ENCODE results near the gene KBTBD13. TPM values are rescaled to one million over a fixed set of nuclear protein-coding genes. Genes with fewer than 3 reads are reported as not detected.
A peak's percentile ranks its signal among the peaks of the same experiment; 100 is the strongest.
"Not testable (repeated sequence)": the region's sequence is repeated elsewhere in the genome, so short reads cannot be mapped to it uniquely, and the experiment has no call there.

The KBTBD13 gene
- 10.6 TPM for total RNA-seq
- long read RNA-seq, transcript KBTBD13-201 (1 exons, 3,124 nt), result major isoform, 39 of 39 reads
- long read RNA-seq, partial matches to known transcripts, result 0 of 39 reads
- long read RNA-seq, other reads (novel, unspliced or antisense), result 0 of 39 reads

GRCh38 chr15:65076486-65077290 is at the start of gene KBTBD13:
TSS of gene KBTBD13 (plus strand) at chr15:65076746. CDS start at chr15:65076816, 70 bp downstream.
- ATAC-seq (peak; percentile 79), DNase-seq (peak; percentile 67)
- intact Hi-C loops (cut with micrococcal nuclease), result no loop called here

DNA sequence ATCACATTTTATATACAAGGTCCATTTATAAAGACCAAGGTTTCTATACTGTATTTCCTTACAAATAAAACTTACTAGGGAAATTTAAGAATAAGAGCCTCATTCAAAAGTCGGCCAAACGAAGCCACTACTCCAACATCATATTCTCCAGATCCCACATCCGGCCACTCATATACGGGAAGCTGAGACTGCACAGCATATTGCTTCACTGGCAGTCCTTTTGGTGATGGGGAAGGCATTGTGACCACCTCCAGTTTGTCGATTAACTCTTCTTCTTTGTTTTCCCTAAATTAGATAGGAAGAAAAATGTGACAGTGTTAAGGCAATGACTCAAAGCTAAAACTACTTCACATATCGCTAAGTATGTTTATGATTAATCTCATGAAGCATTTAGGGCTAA is 49.8 kb upstream of the KBTBD13 start:
- DNase-seq (no peak), ATAC-seq (no peak)
- intact Hi-C loops (cut with micrococcal nuclease), result no loop called here

- no peak for ATAC-seq
- intact Hi-C loops (cut with micrococcal nuclease), result no loop called here
- no peak for DNase-seq
Observed at GRCh38 chr15:65027593-65027992, 49.0 kb upstream of the KBTBD13 start.

GRCh38 chr15:65028338-65028737 is 48.2 kb upstream of the KBTBD13 start:
- no peak for ATAC-seq
- no peak for DNase-seq
- intact Hi-C loops (cut with micrococcal nuclease), result no loop called here

- intact Hi-C loops (cut with micrococcal nuclease), result no loop called here
- ATAC-seq (peak; percentile 96), DNase-seq (peak; percentile 97)
Observed at GRCh38 chr15:65028921-65029735, 47.4 kb upstream of the KBTBD13 start, which contains the start of gene MTFMT. TSS of gene MTFMT (minus strand) at chr15:65029639. CDS start at chr15:65029613, 26 bp downstream.

GRCh38 chr15:65029736-65030208 is 46.8 kb upstream of the KBTBD13 start:
- intact Hi-C loops (cut with micrococcal nuclease), result no loop called here
- no peak for DNase-seq
- no peak for ATAC-seq

DNA sequence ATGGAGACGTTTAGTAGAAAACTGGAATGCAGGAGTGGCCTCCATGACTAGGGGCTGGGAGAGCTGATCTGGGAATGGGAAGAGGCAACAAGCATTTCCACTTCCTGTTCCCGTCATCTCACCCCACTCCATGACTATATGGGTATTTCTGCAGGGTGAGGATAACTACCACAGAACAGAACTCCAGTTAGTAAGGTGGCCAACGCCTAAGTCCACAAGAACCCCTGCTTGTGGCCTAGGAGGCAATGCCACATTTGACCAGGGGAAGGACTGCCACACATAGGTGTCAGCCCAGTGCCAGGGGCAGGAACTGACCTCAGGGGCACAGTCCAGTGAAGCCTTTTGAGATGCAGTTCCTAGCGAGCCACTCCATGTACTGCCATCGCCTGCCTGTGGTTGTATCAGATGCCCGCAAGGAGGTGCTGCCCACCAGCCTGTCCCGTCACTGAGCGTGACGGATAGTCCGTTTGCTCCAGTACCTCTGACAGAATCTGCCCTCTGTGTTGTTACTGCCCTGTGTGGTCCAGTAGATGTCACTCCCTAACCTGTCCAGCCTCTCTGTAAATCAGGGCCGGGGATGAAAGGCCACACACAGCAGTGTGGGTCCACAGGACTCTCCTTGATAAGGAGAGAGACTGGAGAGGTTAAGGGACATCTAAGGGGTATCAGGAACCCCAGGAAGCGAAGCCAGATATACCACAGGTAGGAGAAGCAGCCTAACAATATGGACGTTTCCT is 43.6 kb upstream of the KBTBD13 start:
- DNase-seq (peak; percentile 70), ATAC-seq (peak; percentile 69)
- intact Hi-C loops (cut with micrococcal nuclease), result no loop called here

- ATAC-seq (no peak), DNase-seq (no peak)
- intact Hi-C loops (cut with micrococcal nuclease), result no loop called here
Observed at GRCh38 chr15:65033659-65034269, 42.8 kb upstream of the KBTBD13 start.

DNA sequence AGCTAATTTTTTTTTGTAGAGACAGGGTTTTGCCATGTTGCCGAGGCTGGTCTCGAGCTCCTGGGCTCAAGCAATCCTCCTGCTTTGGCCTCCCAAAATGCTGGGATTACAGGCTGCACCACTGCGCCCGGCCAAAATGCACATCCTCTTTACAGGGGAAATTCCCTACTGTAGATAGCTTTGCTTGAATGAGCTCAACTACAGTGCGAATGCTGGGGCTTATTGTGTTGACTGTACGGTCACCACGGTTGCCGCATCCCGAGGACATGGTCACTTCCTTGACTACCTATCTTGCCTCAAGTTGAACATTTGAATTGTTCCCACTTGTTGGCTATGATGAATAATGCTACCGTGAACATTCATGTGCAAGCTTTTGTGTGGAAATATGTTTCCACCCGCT is 41.8 kb upstream of the KBTBD13 start:
- DNase-seq (no peak), ATAC-seq (no peak)
- intact Hi-C loops (cut with micrococcal nuclease), result no loop called here

GRCh38 chr15:65037309-65037708 is 39.2 kb upstream of the KBTBD13 start:
- intact Hi-C loops (cut with micrococcal nuclease), result no loop called here
- no peak for DNase-seq

DNA sequence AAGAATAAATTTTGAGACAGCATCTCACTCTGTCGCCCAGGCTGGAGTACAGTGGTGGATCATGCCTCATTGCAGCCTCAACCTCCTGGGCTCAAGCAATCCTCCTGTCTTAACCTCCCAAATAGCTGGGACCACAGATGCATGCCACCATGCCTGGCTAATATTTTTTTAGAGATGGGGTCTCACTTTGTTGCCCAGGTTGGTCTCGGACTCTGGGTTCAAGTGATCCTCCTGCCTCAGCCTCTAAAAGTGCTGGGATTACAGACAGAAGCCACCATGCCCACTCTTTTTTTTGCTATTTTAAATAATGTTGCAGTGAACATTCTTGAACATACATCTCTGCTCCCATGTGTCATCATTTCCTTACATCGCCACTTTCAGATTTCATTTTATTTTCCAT is 38.1 kb upstream of the KBTBD13 start:
- no peak for DNase-seq
- no peak for ATAC-seq
- intact Hi-C loops (cut with micrococcal nuclease), result no loop called here

More at GRCh38 chr15:65037309-65037708, 39.2 kb upstream of the KBTBD13 start:
- ATAC-seq, result no peak

GRCh38 chr15:65038836-65039235 is 37.7 kb upstream of the KBTBD13 start:
- DNase-seq (no peak), ATAC-seq (no peak)
- intact Hi-C loops (cut with micrococcal nuclease), result no loop called here

- intact Hi-C loops (cut with micrococcal nuclease), result no loop called here
- ATAC-seq, result no peak
Observed at GRCh38 chr15:65040461-65040860, 36.1 kb upstream of the KBTBD13 start.

DNA sequence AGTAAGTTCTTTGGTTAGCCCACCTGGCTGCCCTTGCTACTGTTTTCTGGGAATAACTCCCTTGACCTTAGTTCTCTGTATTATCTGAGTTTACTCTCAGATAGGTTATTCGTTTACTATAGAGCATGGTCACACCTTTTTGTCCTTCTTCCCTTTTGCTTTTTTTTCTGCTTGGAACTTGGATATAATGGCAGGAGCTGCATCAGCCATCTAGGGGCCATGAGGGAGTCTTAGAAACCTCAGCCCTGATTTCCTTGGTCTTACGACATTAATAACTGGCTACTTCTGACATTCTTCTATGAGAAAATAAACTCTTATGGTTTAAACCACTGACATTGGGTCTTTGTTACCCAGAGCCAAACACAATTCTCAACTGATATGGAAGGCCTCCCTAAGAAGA is 34.8 kb upstream of the KBTBD13 start:
- ATAC-seq (no peak), DNase-seq (no peak)
- intact Hi-C loops (cut with micrococcal nuclease), result no loop called here

More at GRCh38 chr15:65040461-65040860, 36.1 kb upstream of the KBTBD13 start:
- no peak for DNase-seq

GRCh38 chr15:65042776-65043327 is 33.7 kb upstream of the KBTBD13 start:
- intact Hi-C loops (cut with micrococcal nuclease), result no loop called here
- DNase-seq (no peak), ATAC-seq (no peak)

DNA sequence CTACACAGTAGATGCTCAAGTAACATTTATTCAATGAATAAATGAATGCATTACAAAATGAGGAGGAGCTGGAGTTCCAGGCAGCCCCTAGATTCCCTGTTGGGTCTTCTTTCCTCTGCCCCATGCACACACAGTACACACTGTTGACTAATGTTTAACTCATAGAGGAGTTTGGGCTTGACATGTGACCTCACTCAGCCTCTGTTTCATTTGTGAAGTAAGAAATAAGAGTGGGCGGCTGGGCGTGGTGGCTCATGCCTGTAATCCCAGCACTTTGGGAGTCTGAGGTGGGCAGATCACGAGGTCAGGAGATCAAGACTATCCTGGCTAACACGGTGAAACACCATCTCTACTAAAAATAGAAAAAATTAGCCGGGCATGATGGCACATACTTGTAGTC is 32.3 kb upstream of the KBTBD13 start:
- DNase-seq; intact Hi-C loops (cut with micrococcal nuclease): not testable (repeated sequence)
- peak; percentile 41 for ATAC-seq

DNA sequence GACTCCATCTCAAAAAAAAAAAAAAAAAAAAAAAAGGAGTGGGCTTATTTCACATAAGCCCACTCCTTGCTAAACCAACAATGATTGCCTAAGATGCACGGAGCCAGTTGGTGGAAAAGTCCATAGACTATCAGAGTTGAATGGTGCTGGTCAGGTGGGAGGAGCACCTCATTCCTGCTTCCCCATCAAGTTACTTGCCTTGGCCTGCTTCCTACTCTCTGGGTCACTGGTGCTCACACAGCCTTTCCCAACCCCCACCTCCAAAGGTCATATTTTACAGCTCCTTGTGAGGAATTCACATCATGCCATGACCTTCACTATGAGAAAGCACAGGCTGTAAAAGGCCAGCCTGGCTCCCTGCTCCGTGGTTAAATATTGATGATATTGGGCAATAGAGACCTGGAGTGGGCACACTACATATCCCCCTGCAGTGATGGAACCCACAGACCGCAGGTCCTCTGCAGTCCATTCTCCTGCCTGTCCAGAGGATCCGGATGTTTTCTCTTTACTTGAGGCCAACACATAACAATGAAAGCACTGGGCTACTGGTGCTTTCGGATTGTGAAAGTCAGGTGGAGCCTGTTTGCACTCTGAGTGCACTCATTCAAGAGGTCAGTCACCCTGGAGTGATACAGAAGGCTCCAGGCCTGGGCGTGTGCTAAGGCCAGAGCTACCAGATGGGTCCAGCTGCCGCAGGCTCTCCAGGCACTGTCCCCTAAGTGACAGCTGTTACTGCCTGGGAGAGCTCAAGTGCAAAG is 31.6 kb upstream of the KBTBD13 start, which contains the start of gene SLC51B:
Gene SLC51B, plus strand, starts transcription at position 664 of the 758 bp plus-strand sequence. CDS start 4,618 bp downstream, outside the sequence.
- ATAC-seq, result peak; percentile 91
- intact Hi-C loops (cut with micrococcal nuclease), result no loop called here
- DNase-seq, result peak; percentile 85

GRCh38 chr15:65048241-65048640 is 28.3 kb upstream of the KBTBD13 start:
- no peak for DNase-seq
- ATAC-seq, result no peak
- intact Hi-C loops (cut with micrococcal nuclease), result no loop called here

Measured in left ventricle myocardium superior (tissue), 1 donor.